Pons (tissue), 1 donor: ENCODE data around the gene VRK3.
"Not testable (repeated sequence)": the region's sequence is repeated elsewhere in the genome, so short reads cannot be mapped to it uniquely, and the experiment has no call there.

ENCODE experiments used
- DNase-seq: peaks from one replicate; pipeline ENCODE4 v3.0.0-alpha.2; 2016; ENCODE audit warnings: low spot score

The VRK3 gene

GRCh38 chr19:49987159-49987698 lies 37.9 kb downstream of the VRK3 start:
- DNase-seq = peak; percentile 78

- DNase-seq = no peak
Measured at GRCh38 chr19:49986354-49986753, 38.8 kb downstream of the VRK3 start.

- no peak for DNase-seq
Measured at GRCh38 chr19:49985871-49986270, 39.3 kb downstream of the VRK3 start.

GRCh38 chr19:49984491-49984890 lies 40.7 kb downstream of the VRK3 start:
- DNase-seq = no peak

DNA sequence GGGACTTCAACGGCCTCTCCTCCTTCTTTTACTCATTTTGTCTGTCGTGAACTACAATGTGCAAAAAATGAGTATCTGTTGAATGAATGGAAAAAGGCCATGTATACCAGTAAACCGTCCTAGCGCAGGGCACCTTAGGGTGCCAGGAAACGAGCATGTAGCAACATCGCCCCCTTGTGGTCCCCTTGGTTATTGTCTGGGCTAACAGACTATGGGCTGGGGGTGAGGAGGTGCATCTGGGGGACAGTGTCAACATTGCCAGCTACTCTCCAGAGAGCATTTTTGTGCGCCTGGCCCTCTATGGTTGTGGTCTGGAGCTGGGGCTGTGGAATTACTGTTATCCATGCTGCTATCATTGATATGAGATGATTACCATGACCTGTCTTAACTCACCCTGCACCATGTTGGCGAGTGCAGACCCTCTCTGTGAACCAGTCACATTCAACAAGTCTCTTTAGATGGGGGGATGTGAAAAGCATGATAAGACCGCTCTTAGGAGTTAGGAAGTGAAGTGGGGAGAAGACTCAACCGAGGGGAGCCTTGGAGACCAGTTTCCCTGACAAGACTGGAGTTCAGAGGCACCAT lies 41.4 kb downstream of the VRK3 start:
- DNase-seq = peak; percentile 49

GRCh38 chr19:49981603-49982593 lies 43.3 kb downstream of the VRK3 start:
- DNase-seq = no peak

- DNase-seq = no peak
Measured at GRCh38 chr19:49978324-49978723, 46.8 kb downstream of the VRK3 start.

DNA sequence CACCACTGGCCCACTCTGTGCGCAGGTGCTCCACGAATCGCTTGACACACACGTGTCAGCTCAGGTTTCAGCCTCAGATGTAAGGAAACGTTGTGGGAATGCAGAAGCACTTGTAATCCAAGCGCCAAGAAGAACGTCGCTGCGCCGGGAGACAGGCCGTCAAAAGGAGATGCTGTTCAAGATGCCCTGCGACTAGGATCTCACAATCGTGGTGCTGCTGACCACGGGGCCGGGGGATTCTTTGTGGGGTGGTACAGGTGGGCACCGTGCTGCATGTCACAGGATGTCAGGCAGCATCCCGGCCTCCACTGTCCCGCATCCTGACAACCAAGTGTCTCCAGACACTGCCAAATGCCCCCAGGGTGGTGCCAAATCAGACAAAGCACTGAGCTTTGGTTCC lies 47.3 kb downstream of the VRK3 start:
- DNase-seq = no peak

DNA sequence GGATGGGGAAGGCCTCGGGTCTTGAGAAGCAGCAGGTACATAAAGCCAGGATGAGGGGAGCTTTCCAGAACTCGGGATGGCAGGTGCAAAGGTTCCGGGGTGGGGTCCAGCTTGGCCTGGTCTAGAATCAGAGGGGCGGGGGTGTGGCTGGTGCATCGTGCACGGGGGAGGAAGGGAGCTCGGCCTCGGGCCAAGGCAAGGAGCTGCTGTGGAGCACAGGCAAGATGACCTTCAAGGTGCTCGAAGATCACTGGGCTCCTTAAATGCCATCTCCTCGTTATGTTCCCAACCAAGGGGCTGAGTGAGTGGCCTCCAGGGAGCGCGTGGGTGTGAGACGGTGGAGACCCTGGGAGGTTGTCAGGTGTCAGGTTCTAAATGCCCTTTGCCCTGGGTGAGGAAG lies 48.1 kb downstream of the VRK3 start:
- DNase-seq = no peak

DNA sequence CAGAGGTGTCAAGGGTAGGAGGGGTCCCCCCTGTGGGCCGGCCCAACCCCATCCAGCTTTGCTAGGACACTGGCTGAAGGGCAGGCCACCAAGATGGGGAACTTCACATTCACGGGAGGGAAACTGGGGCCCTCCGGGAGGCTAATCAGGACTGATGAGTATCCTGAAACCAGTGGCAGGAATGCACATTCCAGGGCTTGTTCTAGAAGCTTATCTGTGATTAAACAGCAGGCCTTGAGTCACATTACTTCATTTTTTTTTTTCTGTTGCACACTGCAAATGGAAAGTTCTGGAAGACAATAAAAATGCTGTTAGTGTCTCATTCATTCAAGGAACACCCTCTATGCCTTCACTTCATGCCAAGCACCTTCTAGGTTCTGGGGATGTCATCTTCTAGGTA lies 48.7 kb downstream of the VRK3 start:
- DNase-seq = no peak

GRCh38 chr19:49975051-49975450 lies 50.1 kb downstream of the VRK3 start:
- no peak for DNase-seq

- no peak for DNase-seq
Measured at GRCh38 chr19:49973987-49974386, 51.2 kb downstream of the VRK3 start.

DNA sequence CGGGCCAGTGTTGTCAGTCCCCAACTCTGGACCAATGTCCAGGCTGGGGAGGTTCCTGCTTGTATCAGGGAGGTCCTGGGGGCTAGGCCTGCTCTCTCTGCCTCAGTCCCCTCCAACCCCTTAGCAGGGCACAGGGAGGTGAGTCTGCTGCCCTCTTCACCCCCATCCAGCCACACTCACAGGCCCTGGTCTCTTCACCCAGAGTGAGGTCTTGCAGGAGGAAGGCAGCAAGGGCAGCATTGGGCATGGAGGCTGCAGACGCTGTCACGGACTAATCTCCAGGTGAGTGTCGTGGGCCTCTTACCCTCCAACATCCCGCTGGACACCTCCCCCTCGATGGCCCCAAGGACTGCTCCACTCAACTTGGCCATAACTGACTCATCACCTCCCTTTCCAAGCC lies 52.3 kb downstream of the VRK3 start:
- no peak for DNase-seq

DNA sequence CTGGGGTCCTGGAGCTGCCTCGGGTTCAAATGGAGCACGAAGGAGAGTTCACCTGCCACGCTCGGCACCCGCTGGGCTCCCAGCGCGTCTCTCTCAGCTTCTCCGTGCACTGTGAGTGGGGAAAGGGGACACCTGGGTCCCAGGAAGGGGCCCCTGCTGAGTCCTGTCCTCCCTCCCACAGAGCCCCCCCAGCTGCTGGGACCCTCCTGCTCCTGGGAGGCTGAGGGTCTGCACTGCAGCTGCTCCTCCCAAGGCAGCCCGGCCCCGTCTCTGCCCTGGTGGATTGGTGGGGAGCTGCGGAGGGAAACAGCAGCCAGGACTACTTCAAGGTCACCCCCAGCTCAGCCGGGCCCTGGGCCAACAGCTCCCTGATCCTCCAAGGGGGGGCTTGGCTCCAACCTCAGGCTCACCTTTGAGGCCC lies 53.2 kb downstream of the VRK3 start:
- DNase-seq = no peak

- peak; percentile 34 for DNase-seq
Measured at GRCh38 chr19:49969355-49969754, 55.8 kb downstream of the VRK3 start.

GRCh38 chr19:49968279-49968922 lies 56.8 kb downstream of the VRK3 start:
- DNase-seq = no peak

DNA sequence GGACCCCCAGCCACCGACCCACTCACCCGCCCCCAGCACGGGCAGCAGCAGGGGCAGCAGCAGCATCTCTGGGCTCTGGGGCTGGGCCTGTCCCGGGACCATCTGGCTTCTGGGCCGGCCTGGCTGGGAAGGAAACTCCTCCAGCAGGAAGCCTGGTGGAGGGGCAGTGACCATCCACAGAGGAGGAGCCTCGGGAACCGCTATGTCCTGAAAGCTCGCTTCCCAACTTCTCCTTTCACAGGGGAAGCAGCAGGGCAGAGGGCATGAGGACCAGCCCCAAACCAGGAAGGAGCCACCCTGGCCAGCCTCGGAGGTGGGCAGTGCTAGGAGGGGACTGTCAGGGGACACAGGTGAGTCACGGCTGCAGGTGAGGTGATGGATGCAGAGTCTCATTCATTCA lies 64.2 kb downstream of the VRK3 start, which contains the start of gene SIGLEC11:
Gene SIGLEC11, minus strand, starts transcription at position 193 of the 400 bp plus-strand sequence. Its CDS starts 91 bp downstream, at position 102.
- not testable (repeated sequence) for DNase-seq

DNA sequence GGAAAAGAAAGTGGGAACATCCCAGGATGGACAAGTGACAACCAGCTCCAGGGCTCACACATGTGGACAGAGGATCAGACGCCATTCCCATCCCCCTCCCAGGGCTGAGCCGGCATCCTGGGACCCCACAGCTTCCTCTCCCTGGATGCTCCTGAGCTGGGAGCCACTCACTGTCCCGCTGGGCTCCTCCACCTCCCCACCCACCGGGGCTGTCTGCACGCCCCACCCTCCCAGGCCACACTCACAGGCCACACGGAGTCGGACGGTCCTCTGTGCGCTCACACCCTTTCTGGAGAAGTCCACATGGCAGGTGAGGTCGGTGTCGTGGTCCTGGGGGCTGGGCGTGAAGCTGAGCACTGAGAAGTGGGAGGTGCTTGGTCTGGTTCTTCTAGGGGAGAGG lies 65.3 kb downstream of the VRK3 start:
- not testable (repeated sequence) for DNase-seq

DNA sequence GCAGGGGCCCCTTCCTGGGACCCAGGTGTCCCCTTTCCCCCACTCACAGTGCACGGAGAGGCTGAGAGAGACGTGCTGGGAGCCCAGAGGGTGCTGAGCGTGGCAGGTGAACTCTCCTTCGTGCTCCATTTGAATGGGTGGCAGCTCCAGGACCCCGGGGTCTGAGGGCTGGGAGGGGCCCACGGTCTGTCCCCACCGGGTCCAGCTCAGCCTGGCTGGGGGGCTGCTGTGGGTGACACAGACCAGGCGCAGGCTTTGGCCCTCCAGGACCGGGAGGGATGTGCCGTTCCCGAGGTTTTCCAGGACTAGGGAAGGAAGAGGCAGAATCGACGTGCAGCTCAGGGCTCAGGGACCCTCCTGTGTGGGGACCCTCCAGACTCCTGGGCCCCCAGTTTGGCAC lies 66.6 kb downstream of the VRK3 start:
- DNase-seq = not testable (repeated sequence)

GRCh38 chr19:49958144-49958543 lies 67.0 kb downstream of the VRK3 start:
- DNase-seq = not testable (repeated sequence)

DNA sequence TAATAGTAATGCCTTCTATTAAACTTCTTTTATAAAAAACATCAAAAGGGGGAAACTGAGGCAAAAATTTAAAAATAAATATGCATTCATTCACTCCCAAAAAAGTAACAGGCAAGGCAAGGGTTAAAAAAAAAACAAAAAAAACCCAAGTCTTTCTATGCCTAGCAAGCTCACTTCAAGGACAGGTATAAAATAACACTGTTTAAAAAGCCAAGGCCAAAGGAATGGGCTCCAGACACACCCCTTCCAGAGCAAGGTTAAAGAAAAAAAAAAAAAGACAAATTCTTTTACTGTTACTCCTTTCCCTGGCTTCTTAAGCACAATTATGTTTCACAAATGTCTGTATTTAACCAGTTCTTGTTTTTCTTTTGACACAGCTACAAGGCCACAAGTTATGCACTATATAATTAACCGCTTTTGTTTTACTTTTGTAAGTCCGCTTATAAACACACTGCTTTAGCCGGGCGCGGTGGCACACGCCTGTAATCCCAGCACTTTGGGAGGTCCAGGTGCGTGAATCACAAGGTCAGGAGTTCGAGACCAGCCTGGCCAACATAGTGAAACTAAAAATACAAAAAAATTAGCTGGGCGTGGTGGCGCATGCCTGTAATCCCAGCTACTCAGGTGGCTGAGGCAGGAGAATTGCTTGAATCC lies 67.8 kb downstream of the VRK3 start:
- DNase-seq = no peak

- no peak for DNase-seq
Measured at GRCh38 chr19:49956115-49956495, 69.1 kb downstream of the VRK3 start.
